ENCODE results near the gene SIVA1.

- no peak for TF ChIP-seq GATA3 (IDR thresholded peaks at IDR 0.05; ENCODE audit: low read depth, low read length)
- TF ChIP-seq GATA2 (IDR thresholded peaks at IDR 0.05; ENCODE audit: low read depth, low read length): no peak
Observed at GRCh38 chr14:104746071-104746545, 6.8 kb upstream of the SIVA1 start.

Data from SH-SY5Y (cell line).